GM12878 (cell line): Measurements from ENCODE around the gene SRGAP2C. TPM values are rescaled to one million over a fixed set of nuclear protein-coding genes. Genes with fewer than 3 reads are reported as not detected.
"Not testable (repeated sequence)": the region's sequence is repeated elsewhere in the genome, so short reads cannot be mapped to it uniquely, and the experiment has no call there.

Source experiments
- ATAC-seq: fragments of 200-7000 bp; cut with Tn5 transposase; 3 replicates; pipeline ENCODE4 v1.9.1; 2020; ENCODE audit warnings: mild to moderate bottlenecking, moderate library complexity
- BruUV-seq: library from RNA; stranded (reverse); fragments of 400-500 nt; replicated peaks from 2 replicates; lab custom pipeline; 2021; lab: Mats Ljungman, UMichigan
- CTCF ChIA-PET: fragments of 300-600 bp; sonication (Branson Sonifier 250); formaldehyde crosslinking; extraction: SDS; loops from one replicate; lab custom pipeline; 2021; ENCODE audit warnings: inconsistent platforms; lab: Yijun Ruan, JAX
- POLR2A ChIA-PET: fragments of 350-600 bp; formaldehyde crosslinking; extraction: SDS; loops from one replicate; lab custom pipeline; 2021; ENCODE audit warnings: inconsistent platforms; lab: Charles Lee
- RAD21 ChIA-PET: fragments of 300-600 bp; sonication (Branson Sonifier 250); formaldehyde crosslinking; loops from one replicate; lab custom pipeline; 2023; ENCODE audit warnings: antibody characterized with exemption; ENCODE audit not compliant: unreplicated experiment; lab: Charles Lee
- SMC1A ChIA-PET: fragments of 300-600 bp; sonication (Branson Sonifier 250); formaldehyde crosslinking; loops from one replicate; lab custom pipeline; 2023; ENCODE audit not compliant: unreplicated experiment, uncharacterized antibody; lab: Charles Lee
- DNase-seq: peaks from one replicate; pipeline ENCODE4 v3.0.0-alpha.2; 2011; ENCODE audit warnings: low read depth, low spot score
- FAIRE-seq: peaks from 3 replicates; lab custom pipeline; 2011; peaks lifted over from hg19 to GRCh38; lab: Jason Lieb, UNC
- H2AFZ ChIP-seq: 2 replicates; pipeline ENCODE4 v1.6.0; 2011; ENCODE audit warnings: low read depth, low read length, control low read depth; ENCODE audit not compliant: control insufficient read depth
- H3K27ac ChIP-seq: 2 replicates; pipeline ENCODE4 v1.5.1; 2011; ENCODE audit warnings: control low read depth; ENCODE audit not compliant: control insufficient read depth, insufficient read depth
- H3K27me3 ChIP-seq, 2 experiments: replicated peaks in 1 of 2; 2 replicates each; pipeline versions ENCODE4 v1.6.0 to v1.6.1; 2011; ENCODE audit warnings: low read length in 1 of 2; ENCODE audit not compliant: control insufficient read depth in 2 of 2, insufficient read depth in 2 of 2
- H3K36me3 ChIP-seq, 2 experiments: 2 replicates each; pipeline ENCODE4 v1.5.1; 2011; ENCODE audit warnings: low read length in 1 of 2; ENCODE audit not compliant: control insufficient read depth in 2 of 2, insufficient read depth in 2 of 2
- H3K4me1 ChIP-seq: 2 replicates; pipeline ENCODE4 v1.6.1; 2011; ENCODE audit warnings: mild to moderate bottlenecking, low read length, moderate library complexity, mixed read lengths; ENCODE audit not compliant: control insufficient read depth, insufficient read depth
- H3K4me2 ChIP-seq: 2 replicates; pipeline ENCODE4 v1.6.0; 2011; ENCODE audit warnings: control low read depth; ENCODE audit not compliant: control insufficient read depth, insufficient read depth
- H3K4me3 ChIP-seq: fragments of 200-600 bp; sonication (generic); 2 replicates; pipeline ENCODE4 v1.5.1; 2016
- H3K79me2 ChIP-seq: 2 replicates; pipeline ENCODE4 v1.6.0; 2011; ENCODE audit warnings: low read length; ENCODE audit not compliant: control insufficient read depth, insufficient read depth
- H3K9ac ChIP-seq: 2 replicates; pipeline ENCODE4 v1.8.0; 2011; ENCODE audit warnings: low read length, control low read depth, mixed read lengths; ENCODE audit not compliant: control insufficient read depth, insufficient read depth
- H3K9me3 ChIP-seq: replicated peaks from 3 replicates; pipeline ENCODE4 v1.5.1; 2011; ENCODE audit warnings: mild to moderate bottlenecking, low read length; ENCODE audit not compliant: control insufficient read depth, insufficient read depth
- H4K20me1 ChIP-seq: 2 replicates; pipeline ENCODE4 v1.6.0; 2011; ENCODE audit not compliant: control insufficient read depth, insufficient read depth
- WGBS: methylation state at CpG from one replicate; pipeline ENCODE4 v1.1.6; 2016; ENCODE audit warnings: low lambda C conversion rate; ENCODE audit not compliant: insufficient replicate concordance, insufficient coverage; ENCODE audit errors: missing lambda C conversion rate; 5-methylcytosine and 5-hydroxymethylcytosine counted together
- in situ Hi-C: fragments of 300-500 bp; cut with MboI; formaldehyde crosslinking; loops from 9 replicates; pipeline ENCODE4 v1.14.3; 2018; ENCODE audit warnings: mixed read lengths
- intact Hi-C: fragments of 100-400 bp; cut with micrococcal nuclease; formaldehyde crosslinking; loops from one replicate; pipeline ENCODE4 v1.14.2; 2022; ENCODE audit not compliant: unreplicated experiment
- polyA plus RNA-seq, 11 experiments: library from polyadenylated mRNA; depleted of rRNA in 4 of 11; unstranded in 6 of 11; stranded (reverse) in 5 of 11; fragments of >200 nt; fragmentation: Nextera tagmentation in 4 of 11; fragmentation: Illumina TruSeq in 1 of 11; extraction: Ambion mirVana in 4 of 11; extraction: Trizol in 1 of 11; gene quantifications; 1 replicate in 1 of 11; 2 replicates in 10 of 11; pipeline versions ENCODE4 v1.2.1 to v1.2.3, GENCODE V29; 2011 to 2016; ENCODE audit warnings: inconsistent platforms in 2 of 11, missing spikeins in 2 of 11, low read depth in 1 of 11
- total RNA-seq, 4 experiments: library from RNA; depleted of rRNA in 3 of 4; stranded (reverse); fragments of >200 nt in 3 of 4; fragmentation: Illumina TruSeq in 1 of 4; extraction: Trizol in 1 of 4; gene quantifications; 2 replicates each; pipeline versions ENCODE4 v1.2.1 to v1.2.3, GENCODE V29; 2013 to 2021

Gene SRGAP2C
- total and polyA plus RNA-seq, 10 of the 15 experiments (the other 5 are each of a cell fraction or from before 2014, with no cell fraction given): 0.82 to 7.6 (median 2.3) TPM

DNA sequence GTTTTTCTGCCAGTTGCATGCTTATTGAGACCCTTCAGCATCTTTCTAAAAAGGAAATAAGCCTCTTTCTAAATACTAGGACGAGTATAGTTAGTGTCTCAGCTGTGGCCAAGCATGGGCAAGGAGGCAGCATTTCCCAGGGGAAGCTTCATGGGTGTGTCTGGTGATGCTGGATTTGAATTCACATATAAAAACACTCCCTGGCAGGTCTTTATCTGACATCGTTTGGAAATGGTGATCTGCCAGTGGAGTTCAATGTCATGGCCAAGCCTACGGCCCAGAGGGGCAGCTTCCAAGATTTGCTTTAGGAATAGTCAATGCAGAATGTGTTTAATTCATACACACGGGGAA lies 94.7 kb downstream of the SRGAP2C start:
- RAD21 ChIA-PET, CTCF ChIA-PET: not testable (repeated sequence)
- WGBS: 0% methylated on average over 1 of the region's 4 CpGs

GRCh38 chr1:121280699-121281317 lies 96.0 kb downstream of the SRGAP2C start:
- RAD21 ChIA-PET, H3K9ac ChIP-seq, H3K4me2 ChIP-seq, H3K9me3 ChIP-seq, CTCF ChIA-PET, FAIRE-seq, H3K4me1 ChIP-seq, H3K27me3 ChIP-seq, H3K27ac ChIP-seq, in situ Hi-C loops, H3K4me3 ChIP-seq, DNase-seq, H3K79me2 ChIP-seq, ATAC-seq, BruUV-seq, intact Hi-C loops, H3K36me3 ChIP-seq, POLR2A ChIA-PET, H2AFZ ChIP-seq, H4K20me1 ChIP-seq, SMC1A ChIA-PET: not testable (repeated sequence)
- WGBS: 50% methylated on average over 1 of the region's 5 CpGs

More for the DNA sequence above, 94.7 kb downstream of the SRGAP2C start:
- H3K27ac ChIP-seq, H2AFZ ChIP-seq, BruUV-seq, H3K4me2 ChIP-seq, DNase-seq, in situ Hi-C loops, FAIRE-seq, H3K9ac ChIP-seq, H4K20me1 ChIP-seq, H3K4me3 ChIP-seq, SMC1A ChIA-PET, ATAC-seq, H3K9me3 ChIP-seq, H3K4me1 ChIP-seq, H3K79me2 ChIP-seq, POLR2A ChIA-PET, H3K27me3 ChIP-seq, intact Hi-C loops, H3K36me3 ChIP-seq: not testable (repeated sequence)

- BruUV-seq, CTCF ChIA-PET, H4K20me1 ChIP-seq, SMC1A ChIA-PET, POLR2A ChIA-PET, H3K79me2 ChIP-seq, H2AFZ ChIP-seq, H3K4me2 ChIP-seq, H3K27me3 ChIP-seq, H3K9ac ChIP-seq, H3K9me3 ChIP-seq, H3K27ac ChIP-seq, DNase-seq, RAD21 ChIA-PET, intact Hi-C loops, H3K4me3 ChIP-seq, ATAC-seq, H3K36me3 ChIP-seq, FAIRE-seq, in situ Hi-C loops, H3K4me1 ChIP-seq: not testable (repeated sequence)
- WGBS: no CpG with 5 or more reads among the region's 2 CpGs
Observed at GRCh38 chr1:121281480-121281879, 96.7 kb downstream of the SRGAP2C start.

DNA sequence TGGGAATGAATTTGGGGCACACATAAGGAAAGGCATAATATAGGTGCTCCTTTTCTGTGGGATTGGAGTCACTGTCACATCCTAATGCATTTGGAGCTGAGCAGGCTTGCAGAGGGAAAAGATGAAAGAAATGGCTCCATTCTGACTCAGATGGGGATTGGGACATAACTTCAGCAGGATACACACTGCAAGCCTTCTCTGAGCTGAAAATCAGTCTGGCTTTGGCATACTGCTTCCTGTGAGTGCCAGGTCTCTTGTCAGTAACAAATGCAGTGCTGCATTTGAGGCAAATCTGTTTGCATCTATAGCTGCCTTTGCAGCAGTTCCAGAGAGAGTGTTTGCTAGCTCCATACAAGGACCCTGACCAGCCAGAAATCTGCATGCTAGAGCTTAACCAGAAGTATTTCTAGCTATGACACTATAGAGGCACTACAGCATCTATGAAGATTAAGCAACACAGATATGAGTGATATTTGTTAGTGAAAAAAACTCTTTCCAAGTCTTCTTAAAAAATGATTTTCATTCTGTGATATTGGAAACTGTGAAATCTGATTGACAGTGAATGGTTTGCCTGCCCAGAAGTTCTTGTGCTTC lies 98.9 kb downstream of the SRGAP2C start:
- H3K79me2 ChIP-seq, H3K27ac ChIP-seq, ATAC-seq, RAD21 ChIA-PET, FAIRE-seq, H3K36me3 ChIP-seq, H3K9me3 ChIP-seq, DNase-seq, H3K4me3 ChIP-seq, in situ Hi-C loops, H3K27me3 ChIP-seq, H4K20me1 ChIP-seq, CTCF ChIA-PET, H2AFZ ChIP-seq, POLR2A ChIA-PET, intact Hi-C loops, BruUV-seq, H3K9ac ChIP-seq, SMC1A ChIA-PET, H3K4me2 ChIP-seq, H3K4me1 ChIP-seq: not testable (repeated sequence)
